Astrocyte of the cerebellum (primary cell): ENCODE measurements around the gene HS1BP3.

Experiments
- DNase-seq: peaks from one replicate; pipeline ENCODE4 v3.0.0-alpha.2; 2011; ENCODE audit warnings: low read depth
- H3K4me3 ChIP-seq: 2 replicates; pipeline ENCODE4 v1.5.1; 2011; ENCODE audit warnings: mild to moderate bottlenecking, low read depth, low read length, moderate library complexity
- CTCF ChIP-seq: IDR thresholded peaks from 2 replicates; pipeline ENCODE4 v1.5.1; 2012; ENCODE audit warnings: low read length, low read depth, moderate library complexity, mild to moderate bottlenecking; ENCODE audit errors: missing control alignments
- in situ Hi-C: cut with HindIII; loops from 2 replicates; pipeline ENCODE4 v1.10.0; 2017; ENCODE audit warnings: low sequenced_read_pairs

The HS1BP3 gene

GRCh38 chr2:20580690-20581437, 70.0 kb downstream of the HS1BP3 start:
- no peak for TF ChIP-seq CTCF
- in situ Hi-C loops = no loop called here
- DNase-seq = no peak
- no peak overlapping the region for H3K4me3 ChIP-seq

- in situ Hi-C loops = no loop called here
- no peak for TF ChIP-seq CTCF
- no peak overlapping the region for H3K4me3 ChIP-seq
- no peak for DNase-seq
These were observed 71.0 kb downstream of the HS1BP3 start for GRCh38 chr2:20579866-20580265.

GRCh38 chr2:20578895-20579825, 71.7 kb downstream of the HS1BP3 start:
- in situ Hi-C loops = no loop called here
- TF ChIP-seq CTCF = no peak
- peak; percentile 97 for DNase-seq
- H3K4me3 ChIP-seq = no peak overlapping the region

GRCh38 chr2:20578266-20578894, 72.5 kb downstream of the HS1BP3 start:
- no peak overlapping the region for H3K4me3 ChIP-seq
- no peak for TF ChIP-seq CTCF
- no peak for DNase-seq
- in situ Hi-C loops = no loop called here

- in situ Hi-C loops = no loop called here
- TF ChIP-seq CTCF = no peak
- DNase-seq = no peak
- no peak overlapping the region for H3K4me3 ChIP-seq
These were observed 73.2 kb downstream of the HS1BP3 start for GRCh38 chr2:20577495-20578235.

GRCh38 chr2:20576598-20577115, 74.2 kb downstream of the HS1BP3 start:
- DNase-seq = no peak
- in situ Hi-C loops = no loop called here
- no peak overlapping the region for H3K4me3 ChIP-seq
- TF ChIP-seq CTCF = no peak
